ENCODE data around the gene IPO7.

GRCh38 chr11:9377036-9377435 lies 7.4 kb upstream of the IPO7 start:
- TF ChIP-seq CTCF (IDR thresholded peaks at IDR 0.05; ENCODE audit: low read depth, low read length, missing input control) (no peak), FOXA1 (IDR thresholded peaks at IDR 0.05) (no peak), EGR1 (IDR thresholded peaks at IDR 0.05; ENCODE audit: low read depth in 2 of 2) (no peak), RXRA (IDR thresholded peaks at IDR 0.05) (no peak), JUND (IDR thresholded peaks at IDR 0.05) (no peak), RAD21 (IDR thresholded peaks at IDR 0.05) (no peak), MAX (IDR thresholded peaks at IDR 0.05) (no peak), HNF4G (IDR thresholded peaks at IDR 0.05) (no peak), TAF1 (conservative IDR thresholded peaks at IDR 0.05) (no peak)
- TF ChIP-seq, protein P1, sequence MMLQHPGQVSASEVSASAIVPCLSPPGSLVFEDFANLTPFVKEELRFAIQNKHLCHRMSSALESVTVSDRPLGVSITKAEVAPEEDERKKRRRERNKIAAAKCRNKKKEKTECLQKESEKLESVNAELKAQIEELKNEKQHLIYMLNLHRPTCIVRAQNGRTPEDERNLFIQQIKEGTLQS (IDR thresholded peaks at IDR 0.05) = no peak
- TF ChIP-seq, protein P2, sequence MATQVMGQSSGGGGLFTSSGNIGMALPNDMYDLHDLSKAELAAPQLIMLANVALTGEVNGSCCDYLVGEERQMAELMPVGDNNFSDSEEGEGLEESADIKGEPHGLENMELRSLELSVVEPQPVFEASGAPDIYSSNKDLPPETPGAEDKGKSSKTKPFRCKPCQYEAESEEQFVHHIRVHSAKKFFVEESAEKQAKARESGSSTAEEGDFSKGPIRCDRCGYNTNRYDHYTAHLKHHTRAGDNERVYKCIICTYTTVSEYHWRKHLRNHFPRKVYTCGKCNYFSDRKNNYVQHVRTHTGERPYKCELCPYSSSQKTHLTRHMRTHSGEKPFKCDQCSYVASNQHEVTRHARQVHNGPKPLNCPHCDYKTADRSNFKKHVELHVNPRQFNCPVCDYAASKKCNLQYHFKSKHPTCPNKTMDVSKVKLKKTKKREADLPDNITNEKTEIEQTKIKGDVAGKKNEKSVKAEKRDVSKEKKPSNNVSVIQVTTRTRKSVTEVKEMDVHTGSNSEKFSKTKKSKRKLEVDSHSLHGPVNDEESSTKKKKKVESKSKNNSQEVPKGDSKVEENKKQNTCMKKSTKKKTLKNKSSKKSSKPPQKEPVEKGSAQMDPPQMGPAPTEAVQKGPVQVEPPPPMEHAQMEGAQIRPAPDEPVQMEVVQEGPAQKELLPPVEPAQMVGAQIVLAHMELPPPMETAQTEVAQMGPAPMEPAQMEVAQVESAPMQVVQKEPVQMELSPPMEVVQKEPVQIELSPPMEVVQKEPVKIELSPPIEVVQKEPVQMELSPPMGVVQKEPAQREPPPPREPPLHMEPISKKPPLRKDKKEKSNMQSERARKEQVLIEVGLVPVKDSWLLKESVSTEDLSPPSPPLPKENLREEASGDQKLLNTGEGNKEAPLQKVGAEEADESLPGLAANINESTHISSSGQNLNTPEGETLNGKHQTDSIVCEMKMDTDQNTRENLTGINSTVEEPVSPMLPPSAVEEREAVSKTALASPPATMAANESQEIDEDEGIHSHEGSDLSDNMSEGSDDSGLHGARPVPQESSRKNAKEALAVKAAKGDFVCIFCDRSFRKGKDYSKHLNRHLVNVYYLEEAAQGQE (IDR thresholded peaks at IDR 0.05) = no peak
